Ecto neural progenitor cell (in vitro differentiated cells): ENCODE measurements around the gene KLHL42.
A peak's percentile ranks its signal among the peaks of the same experiment; 100 is the strongest.
"Not testable (repeated sequence)": the region's sequence is repeated elsewhere in the genome, so short reads cannot be mapped to it uniquely, and the experiment has no call there.

ENCODE experiments used
- DNase-seq: peaks from one replicate; pipeline ENCODE4 v3.0.0-alpha.2; 2018; ENCODE audit warnings: low spot score

The KLHL42 gene

DNA sequence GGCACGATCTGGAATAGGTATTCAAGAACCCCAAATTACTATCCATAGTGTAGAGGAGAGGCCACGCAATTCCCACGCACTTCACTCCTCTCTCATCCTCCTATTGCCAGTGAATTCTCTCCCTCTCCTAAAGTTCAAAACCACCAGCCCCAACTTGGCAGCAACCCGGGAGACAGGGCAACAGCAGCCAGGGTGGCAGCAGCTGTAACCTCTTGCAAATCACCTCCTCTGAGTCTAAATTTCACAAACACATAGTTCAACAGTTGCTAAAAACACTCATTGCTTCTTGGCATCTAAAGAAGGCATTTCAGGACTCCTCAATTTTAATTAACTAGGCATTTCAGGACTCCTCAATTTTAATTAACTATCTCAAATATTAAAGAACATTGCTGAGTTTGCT, 37.7 kb downstream of the KLHL42 start:
- no peak for DNase-seq

DNA sequence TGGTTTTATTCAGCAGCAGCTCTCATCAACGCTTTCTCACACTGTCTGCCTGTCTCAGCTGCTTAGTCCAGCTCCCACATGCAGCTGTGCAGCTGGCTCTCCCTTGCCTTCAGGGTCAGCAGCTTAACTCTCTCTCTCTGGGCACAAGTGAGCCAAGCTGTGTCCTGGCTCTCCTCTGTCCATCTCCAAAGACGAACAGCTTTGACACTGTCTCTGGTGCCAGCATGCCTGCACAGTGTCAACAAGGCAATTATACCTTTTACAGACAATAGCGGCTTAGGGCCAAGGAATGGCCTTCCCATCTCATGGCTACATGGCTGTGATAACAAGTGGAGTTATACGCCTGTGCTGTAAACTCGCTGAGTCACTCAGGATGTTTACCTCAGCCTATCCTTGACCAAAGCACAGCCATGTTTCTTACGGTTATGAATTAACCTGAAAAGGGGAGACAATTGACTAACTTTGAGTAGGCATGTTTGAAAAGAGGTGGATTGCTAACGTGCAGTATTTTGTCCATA, 38.4 kb downstream of the KLHL42 start:
- no peak for DNase-seq

DNA sequence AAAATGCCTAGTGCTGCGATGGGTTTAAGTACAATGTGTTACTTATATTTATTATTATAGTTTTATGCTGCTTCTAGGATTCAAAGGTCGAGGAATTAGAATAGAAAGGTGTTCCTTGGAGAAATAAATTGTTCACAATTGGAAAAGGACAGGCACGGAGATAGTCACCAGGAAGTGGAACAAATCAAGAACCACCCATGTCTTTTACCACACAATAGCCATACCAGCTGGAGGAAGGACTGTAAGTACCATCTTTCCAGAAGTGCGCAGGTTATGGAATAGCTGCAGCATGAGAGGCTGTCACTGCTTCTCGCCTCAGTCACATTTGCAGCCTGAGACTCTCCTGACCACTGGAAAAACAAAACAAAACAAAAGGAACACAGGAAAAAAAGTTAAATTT, 40.5 kb downstream of the KLHL42 start:
- DNase-seq, result no peak

- peak; percentile 57 for DNase-seq
Observed at GRCh38 chr12:27821259-27821973, 41.4 kb downstream of the KLHL42 start.

DNA sequence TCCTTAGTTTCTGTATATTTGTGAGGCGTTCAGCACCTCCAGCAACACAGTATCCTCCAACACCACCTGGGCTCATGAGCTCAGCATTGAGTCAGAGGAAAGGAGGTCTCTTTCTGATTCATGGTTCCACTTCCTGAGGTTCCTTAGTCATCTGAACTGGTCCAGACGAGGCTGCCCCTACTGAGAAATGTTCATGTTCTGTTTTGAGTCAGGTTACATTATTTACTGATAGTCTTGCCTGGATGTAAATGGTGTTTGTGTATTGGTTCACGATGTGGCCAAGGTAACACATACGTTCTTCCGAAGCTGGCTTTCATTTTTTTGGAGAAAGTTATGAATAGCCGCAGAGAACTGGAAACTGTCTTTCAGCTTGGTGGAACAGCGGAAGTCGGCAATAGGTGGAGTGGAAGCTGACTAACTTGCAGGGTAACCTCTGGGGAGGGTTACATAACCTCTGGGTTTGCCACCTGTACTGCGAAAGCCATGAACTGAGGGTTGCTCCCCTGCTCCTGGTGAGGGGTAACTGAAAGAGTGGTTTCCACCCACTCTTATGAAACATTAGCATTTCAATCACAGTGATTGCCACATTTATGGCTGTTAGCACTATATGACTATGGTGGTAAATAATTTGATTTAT, 42.2 kb downstream of the KLHL42 start:
- DNase-seq, result no peak

DNA sequence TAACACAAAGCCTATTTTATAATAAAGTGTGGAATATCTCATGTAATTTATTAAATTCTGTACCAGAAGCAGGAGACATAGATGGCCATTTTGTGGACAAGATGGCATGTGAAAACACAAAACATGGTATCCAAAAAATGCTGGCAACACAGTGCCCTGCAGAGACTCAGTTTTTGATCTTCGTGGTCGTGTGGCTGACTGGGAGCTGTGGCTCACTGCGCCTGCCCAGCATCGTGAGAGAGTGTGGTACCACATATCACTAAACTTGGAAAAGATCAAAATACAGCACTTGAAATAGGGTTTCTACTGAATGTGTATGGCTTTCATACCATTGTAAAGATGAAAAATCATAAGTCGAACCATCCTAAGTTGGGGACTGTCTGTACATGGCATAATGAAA, 43.0 kb downstream of the KLHL42 start:
- DNase-seq, result no peak

GRCh38 chr12:27824126-27824842, 44.3 kb downstream of the KLHL42 start:
- no peak for DNase-seq

DNA sequence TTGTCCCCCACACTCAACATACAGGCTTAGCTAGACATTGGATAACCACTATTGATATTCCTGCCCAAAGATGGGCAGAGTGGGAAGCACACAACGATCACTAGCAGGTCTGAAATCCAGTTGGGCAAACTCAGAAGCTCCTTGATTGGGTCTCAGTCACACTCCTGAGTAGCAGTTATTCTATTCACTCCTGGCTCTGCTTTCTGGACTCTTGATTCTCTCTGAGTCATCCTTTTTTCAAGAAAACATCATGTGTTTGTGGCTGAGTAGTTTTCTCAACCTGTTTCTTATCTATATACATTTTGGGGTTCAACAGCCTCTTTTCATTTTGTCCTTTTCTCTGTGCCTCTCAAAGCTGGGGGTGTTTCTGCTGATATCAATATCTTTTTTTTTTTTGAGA, 46.0 kb downstream of the KLHL42 start:
- DNase-seq, result no peak

GRCh38 chr12:27828196-27828595, 48.2 kb downstream of the KLHL42 start:
- no peak for DNase-seq

DNA sequence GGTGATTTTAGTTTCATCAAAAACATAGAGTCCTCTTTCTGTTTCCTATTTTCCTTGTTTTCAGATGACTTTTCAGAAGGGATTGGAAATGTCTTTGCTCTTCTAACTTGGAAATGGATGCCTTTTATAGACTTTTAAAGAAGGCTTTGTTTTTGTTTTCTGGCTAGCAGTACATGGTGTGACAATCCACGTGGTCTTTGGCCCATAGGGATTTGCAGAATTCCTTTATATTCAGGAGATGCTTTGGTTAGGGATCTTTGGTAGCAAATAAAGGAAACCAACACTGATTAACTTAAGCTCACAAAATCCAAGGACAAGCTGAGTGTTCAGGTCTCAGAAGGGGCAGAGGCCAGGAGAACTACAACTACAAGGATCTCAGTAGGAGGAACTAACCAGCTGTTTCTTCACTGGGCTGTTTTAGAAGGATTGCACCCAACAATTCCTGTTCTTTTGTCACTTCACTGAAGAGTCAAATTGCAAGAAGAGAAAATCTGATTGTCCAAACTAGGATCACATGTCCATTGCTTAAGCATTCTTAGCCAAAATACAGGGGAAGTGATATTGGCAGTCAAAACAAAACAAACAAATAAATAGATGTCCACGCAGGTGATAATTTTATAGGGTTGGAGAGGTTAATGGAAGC, 58.6 kb downstream of the KLHL42 start:
- DNase-seq, result no peak

GRCh38 chr12:27840229-27840999, 60.4 kb downstream of the KLHL42 start:
- DNase-seq, result no peak

GRCh38 chr12:27841392-27841882, 61.4 kb downstream of the KLHL42 start:
- DNase-seq, result no peak

DNA sequence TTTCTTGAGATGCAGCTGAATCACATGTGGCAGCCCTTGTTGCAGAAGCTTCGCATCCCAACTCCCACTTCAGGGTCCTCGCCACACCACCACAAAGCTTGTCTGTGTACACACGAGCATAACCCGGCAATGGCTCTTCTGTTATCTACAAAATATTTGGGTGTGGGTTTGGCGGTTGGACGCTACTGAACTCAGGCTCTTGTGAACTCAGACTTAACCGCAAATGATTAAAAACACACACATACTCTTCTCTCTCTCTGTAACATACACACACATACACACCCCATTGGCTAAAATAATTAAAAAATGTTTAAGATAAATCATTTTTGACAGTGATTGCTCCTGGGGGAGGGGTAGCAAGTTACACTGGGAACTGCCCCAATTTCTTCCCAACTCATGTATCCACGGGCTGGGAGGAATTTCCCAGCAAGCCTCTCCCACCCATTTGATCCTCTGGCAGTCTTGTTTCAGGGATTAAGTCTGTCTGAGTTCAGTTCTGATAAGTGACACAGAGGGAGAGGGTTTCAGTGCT, 63.7 kb downstream of the KLHL42 start:
- DNase-seq, result no peak

DNA sequence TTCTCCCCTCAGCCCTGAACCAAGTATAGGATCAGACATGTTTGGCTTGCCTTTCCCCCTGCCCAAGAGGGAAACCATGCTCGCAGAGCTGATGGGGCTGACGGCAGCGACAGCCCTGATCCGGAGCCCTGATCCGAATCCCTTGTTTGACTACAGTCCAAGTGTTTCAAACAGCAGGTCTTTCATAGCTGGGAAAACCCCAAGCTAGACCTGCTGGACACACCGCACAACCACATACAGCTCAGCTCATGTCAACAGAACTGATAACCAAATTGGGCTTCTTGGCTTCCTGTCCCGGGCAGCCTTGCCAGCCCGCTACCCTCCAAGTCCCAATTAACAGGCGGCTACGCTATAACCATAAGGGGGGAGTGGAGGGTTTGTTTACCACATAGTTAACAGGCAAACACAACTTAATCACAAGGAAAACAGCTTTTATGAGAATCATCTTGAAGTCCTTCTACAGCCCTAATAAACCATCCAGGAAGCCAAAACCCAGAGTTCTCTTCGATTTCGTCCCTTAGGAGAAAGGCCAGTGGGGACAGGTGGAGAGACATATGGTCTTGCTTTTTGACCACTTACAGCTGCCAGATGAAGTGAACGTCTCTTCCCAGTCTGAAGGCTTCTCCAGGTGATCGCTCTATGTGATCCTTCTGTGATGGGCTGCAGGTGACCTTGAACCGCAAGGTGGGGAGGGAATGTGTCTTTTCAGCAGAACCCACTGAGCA, 64.5 kb downstream of the KLHL42 start:
- no peak for DNase-seq

- no peak for DNase-seq
Observed at GRCh38 chr12:27845187-27845586, 65.2 kb downstream of the KLHL42 start.

DNA sequence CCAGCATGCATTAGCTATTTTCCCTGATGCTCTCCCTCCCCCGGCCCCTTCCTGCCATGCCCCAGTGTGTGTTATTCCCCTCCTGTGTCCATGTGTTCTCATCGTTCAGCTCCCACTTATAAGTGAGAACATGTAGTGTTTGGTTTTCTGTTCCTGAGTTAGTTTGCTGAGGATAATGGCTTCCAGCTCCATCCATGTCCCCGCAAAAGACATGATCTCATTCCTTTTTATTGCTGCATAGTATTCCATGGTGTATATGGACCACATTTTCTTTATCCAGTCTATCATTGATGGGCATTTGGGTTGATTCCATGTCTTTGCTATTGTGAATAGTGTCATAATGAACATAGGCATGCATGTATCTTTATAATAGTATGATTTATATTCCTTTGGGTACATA, 65.7 kb downstream of the KLHL42 start:
- DNase-seq, result not testable (repeated sequence)

DNA sequence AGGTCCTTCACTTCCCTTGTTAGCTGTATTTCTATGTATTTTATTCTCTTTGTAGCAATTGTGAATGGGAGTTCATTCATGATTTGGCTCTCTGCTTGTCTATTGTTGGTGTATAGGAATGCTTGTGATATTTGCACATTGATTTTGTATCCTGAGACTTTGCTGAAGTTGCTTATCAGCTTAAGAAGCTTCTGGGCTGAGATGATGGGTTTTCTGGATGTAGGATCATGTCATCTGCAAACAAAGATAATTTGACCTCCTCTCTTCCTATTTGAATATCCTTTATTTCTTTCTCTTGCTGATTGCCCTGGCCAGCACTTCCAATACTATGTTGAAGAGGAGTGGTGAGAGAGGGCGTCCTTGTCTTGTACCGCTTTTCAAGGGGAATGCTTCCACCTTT, 67.3 kb downstream of the KLHL42 start:
- not testable (repeated sequence) for DNase-seq

- DNase-seq, result no peak
Observed at GRCh38 chr12:27851311-27851710, 71.3 kb downstream of the KLHL42 start.

GRCh38 chr12:27852117-27852516, 72.1 kb downstream of the KLHL42 start:
- no peak for DNase-seq
